Ovary (tissue), 3 donors: ENCODE measurements around the gene MLXIPL.

Experiments used
- CTCF ChIP-seq, 3 donors: fragments of 450-650 bp in 2 of 3; fragments of 200-600 bp in 1 of 3; IDR thresholded peaks; one replicate each; pipeline versions ENCODE4 v1.5.1 to v1.8.0; 2016 to 2022; ENCODE audit warnings: antibody characterized with exemption in 3 of 3, mild to moderate bottlenecking in 1 of 3
- POLR2A ChIP-seq: fragments of 450-650 bp; IDR thresholded peaks from one replicate; pipeline ENCODE4 v1.6.1; 2017; ENCODE audit warnings: antibody characterized with exemption, mild to moderate bottlenecking, moderate library complexity
- donor health status: DM: no; HTN: no; CAD: no.

GRCh38 chr7:73671322-73671661 lies 47.0 kb upstream of the MLXIPL start:
- no peak for TF ChIP-seq POLR2A
- no peak for TF ChIP-seq CTCF (IDR thresholded peaks at IDR 0.05)
